Liver (tissue), 3 donors: ENCODE data around the gene DUSP8.

ENCODE experiments used
- ATF3 ChIP-seq: IDR thresholded peaks from 2 replicates; pipeline ENCODE4 v1.6.1; 2016; ENCODE audit warnings: antibody characterized with exemption
- CTCF ChIP-seq: fragments of 150-350 bp; IDR thresholded peaks from 2 replicates; pipeline ENCODE4 v1.5.1; 2017; ENCODE audit warnings: improper control_type of control experiment, low read depth, low read length; ENCODE audit not compliant: missing input control
- EGR1 ChIP-seq, 2 donors: IDR thresholded peaks; 2 replicates each; pipeline ENCODE4 v1.6.1; 2016 to 2018; ENCODE audit warnings: antibody characterized with exemption in 2 of 2, low read depth in 2 of 2
- FOXA1 ChIP-seq: IDR thresholded peaks from 2 replicates; pipeline ENCODE4 v1.6.1; 2016; ENCODE audit warnings: antibody characterized with exemption
- HNF4G ChIP-seq: IDR thresholded peaks from 2 replicates; pipeline ENCODE4 v1.6.1; 2016; ENCODE audit warnings: antibody characterized with exemption
- MAX ChIP-seq: IDR thresholded peaks from 2 replicates; pipeline ENCODE4 v1.6.1; 2016; ENCODE audit warnings: antibody characterized with exemption
- RAD21 ChIP-seq, 2 donors: IDR thresholded peaks; 2 replicates each; pipeline ENCODE4 v1.6.1; 2016; ENCODE audit warnings: antibody characterized with exemption in 2 of 2, mild to moderate bottlenecking in 2 of 2
- SP1 ChIP-seq: IDR thresholded peaks from 2 replicates; pipeline ENCODE4 v1.6.1; 2018; ENCODE audit warnings: antibody characterized with exemption, mild to moderate bottlenecking
- TAF1 ChIP-seq: conservative IDR thresholded peaks from 2 replicates; pipeline ENCODE4 v1.6.1; 2016; ENCODE audit warnings: antibody characterized with exemption, mild to moderate bottlenecking
- YY1 ChIP-seq: IDR thresholded peaks from 2 replicates; pipeline ENCODE4 v1.6.1; 2016; ENCODE audit warnings: antibody characterized with exemption, mild to moderate bottlenecking
- ZBTB33 ChIP-seq: IDR thresholded peaks from 2 replicates; pipeline ENCODE4 v1.6.1; 2016; ENCODE audit warnings: antibody characterized with exemption
- donor health status: healthy.
- donor health status: healthy.

- TF ChIP-seq CTCF, result no peak
- TF ChIP-seq RAD21 (IDR thresholded peaks at IDR 0.05), result no peak
- TF ChIP-seq YY1, result no peak
- no peak for TF ChIP-seq ZBTB33
- no peak for TF ChIP-seq FOXA1
- no peak for TF ChIP-seq HNF4G
- no peak for TF ChIP-seq EGR1 (IDR thresholded peaks at IDR 0.05; ENCODE audit: low read depth in 2 of 2)
- TF ChIP-seq MAX, result no peak
- TF ChIP-seq ATF3, result no peak
- no peak for TF ChIP-seq TAF1
- no peak for TF ChIP-seq SP1
Measured at GRCh38 chr11:1571760-1572196, 293 bp downstream of the DUSP8 start.
